Activated CD4-positive, alpha-beta T cell treated with anti-CD3 and anti-CD28 coated beads for 1 hour (primary cell): ENCODE results near the gene NBAS.
"Not testable (repeated sequence)": the region's sequence is repeated elsewhere in the genome, so short reads cannot be mapped to it uniquely, and the experiment has no call there.

Source experiments
- DNase-seq: peaks from one replicate; pipeline ENCODE4 v3.0.0-alpha.2; 2020

Gene NBAS

GRCh38 chr2:15557887-15558311 lies 3.2 kb downstream of the NBAS start:
- no peak for DNase-seq

- DNase-seq = no peak
Observed at GRCh38 chr2:15556311-15556930, 4.7 kb downstream of the NBAS start.

GRCh38 chr2:15555760-15556193 lies 5.4 kb downstream of the NBAS start:
- no peak for DNase-seq

- DNase-seq = no peak
Observed at GRCh38 chr2:15554525-15555218, 6.5 kb downstream of the NBAS start.

- no peak for DNase-seq
Observed at GRCh38 chr2:15553951-15554350, 7.2 kb downstream of the NBAS start.

- DNase-seq = no peak
Observed at GRCh38 chr2:15553519-15553918, 7.6 kb downstream of the NBAS start.

- DNase-seq = no peak
Observed at GRCh38 chr2:15548974-15549373, 12.2 kb downstream of the NBAS start.

GRCh38 chr2:15547115-15547876 lies 13.8 kb downstream of the NBAS start:
- no peak for DNase-seq

GRCh38 chr2:15546297-15547098 lies 14.6 kb downstream of the NBAS start:
- no peak for DNase-seq

- no peak for DNase-seq
Observed at GRCh38 chr2:15544227-15544626, 16.9 kb downstream of the NBAS start.

- DNase-seq = no peak
Observed at GRCh38 chr2:15543541-15543940, 17.6 kb downstream of the NBAS start.

GRCh38 chr2:15543053-15543452 lies 18.1 kb downstream of the NBAS start:
- DNase-seq = no peak

- not testable (repeated sequence) for DNase-seq
Observed at GRCh38 chr2:15542269-15542668, 18.9 kb downstream of the NBAS start.

GRCh38 chr2:15540523-15540922 lies 20.6 kb downstream of the NBAS start:
- DNase-seq = not testable (repeated sequence)

- no peak for DNase-seq
Observed at GRCh38 chr2:15539999-15540398, 21.1 kb downstream of the NBAS start.

GRCh38 chr2:15538792-15539191 lies 22.3 kb downstream of the NBAS start:
- no peak for DNase-seq

- no peak for DNase-seq
Observed at GRCh38 chr2:15533860-15534480, 27.2 kb downstream of the NBAS start.

GRCh38 chr2:15532996-15533395 lies 28.1 kb downstream of the NBAS start:
- DNase-seq = no peak

- no peak for DNase-seq
Observed at GRCh38 chr2:15531095-15531854, 29.9 kb downstream of the NBAS start.

- DNase-seq = no peak
Observed at GRCh38 chr2:15527074-15527739, 33.9 kb downstream of the NBAS start.

- DNase-seq = no peak
Observed at GRCh38 chr2:15521641-15522181, 39.4 kb downstream of the NBAS start.
